Memory B cell (primary cell): ENCODE measurements around the gene AASDH.

Experiments
- ATAC-seq: fragments of 150-1000 bp; cut with Tn5 transposase; 2 replicates; pipeline ENCODE4 v1.10.0; 2021; ENCODE audit warnings: low read depth, mild to moderate bottlenecking, moderate library complexity
- DNase-seq, 2 donors: peaks; one replicate each; pipeline ENCODE4 v3.0.0; 2022; ENCODE audit warnings: low spot score in 2 of 2
- H3K27ac Mint-ChIP-seq: one replicate; pipeline ENCODE4 v1.8.0; 2022; ENCODE audit warnings: mild to moderate bottlenecking, moderate library complexity, mixed read lengths
- H3K27me3 Mint-ChIP-seq: one replicate; pipeline ENCODE4 v1.8.0; 2022; ENCODE audit warnings: mixed read lengths
- H3K36me3 Mint-ChIP-seq: one replicate; pipeline ENCODE4 v1.8.0; 2022; ENCODE audit warnings: mild to moderate bottlenecking, mixed read lengths
- H3K4me1 Mint-ChIP-seq: one replicate; pipeline ENCODE4 v1.8.0; 2022; ENCODE audit warnings: mixed read lengths
- H3K4me3 Mint-ChIP-seq: one replicate; pipeline ENCODE4 v1.8.0; 2022; ENCODE audit warnings: mild to moderate bottlenecking, moderate library complexity, mixed read lengths
- H3K9me3 Mint-ChIP-seq: one replicate; pipeline ENCODE4 v1.8.0; 2022; ENCODE audit warnings: mixed read lengths

The AASDH gene

DNA sequence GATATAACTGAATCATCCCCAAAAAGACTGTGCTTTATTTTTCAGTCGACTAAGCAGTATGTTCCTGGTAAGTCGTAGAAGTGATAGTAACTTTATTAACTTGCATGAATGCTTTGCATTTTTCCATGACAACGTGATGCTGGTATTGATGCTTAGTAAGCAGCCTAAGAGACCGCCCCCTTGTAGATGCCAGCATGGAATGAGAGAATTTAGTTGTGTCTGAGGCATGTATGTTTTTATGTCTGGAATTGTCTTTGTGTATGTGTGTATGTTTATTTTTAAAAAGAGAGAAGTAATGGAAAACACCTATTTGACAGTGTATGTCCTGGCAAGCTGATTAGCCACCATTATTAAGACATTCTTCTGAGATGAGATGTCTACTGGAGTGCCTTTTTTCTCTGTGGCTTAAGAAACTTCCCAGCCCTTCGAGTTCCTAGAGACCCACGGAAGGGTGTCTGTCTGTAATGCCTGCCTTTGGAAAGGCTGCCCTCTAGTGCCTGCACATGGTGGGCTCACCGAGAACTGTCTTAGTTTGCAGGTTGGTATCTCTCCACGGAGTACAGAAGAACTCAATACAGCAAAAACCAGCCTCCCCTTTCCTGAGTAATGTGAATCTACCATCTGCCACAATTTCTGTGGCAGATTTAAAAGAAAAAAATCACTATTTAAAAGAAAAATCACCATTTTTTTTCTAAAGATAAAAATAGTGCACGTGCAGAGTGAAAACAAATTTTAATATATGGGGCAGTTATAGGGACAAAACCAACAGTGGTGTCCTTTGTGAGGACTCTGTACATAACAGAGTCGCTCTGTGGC lies 85.9 kb downstream of the AASDH start:
- ATAC-seq (peak; percentile 90), DNase-seq (peak; percentile 14 to 32)
- Mint-ChIP-seq H3K27ac (no peak overlapping the region), H3K36me3 (no peaks in the 10 kb centered on the region), H3K4me1 (peaks cover 5% of the 10 kb centered on the region), H3K4me3 (no peak overlapping the region), H3K9me3 (no peaks in the 10 kb centered on the region), H3K27me3 (peaks cover 3% of the 10 kb centered on the region)

DNA sequence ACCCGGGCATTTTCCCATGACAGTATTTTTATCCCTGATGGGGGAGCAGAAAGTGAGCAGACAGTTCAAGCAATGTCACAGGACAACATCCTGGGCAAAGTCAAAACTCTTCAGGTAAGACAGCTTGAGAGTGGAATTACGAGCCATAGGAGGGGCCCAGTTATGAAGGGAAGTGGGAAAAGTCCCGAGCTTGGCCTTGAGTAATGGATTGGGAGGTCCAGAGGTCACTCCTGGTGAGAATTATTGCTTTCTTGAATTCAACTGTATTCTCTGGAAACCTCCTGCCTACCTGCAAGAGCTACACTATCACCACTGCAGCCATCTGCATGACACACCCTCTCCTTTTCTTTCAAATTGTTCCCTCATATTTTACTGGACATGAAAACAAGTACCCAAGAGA lies 89.1 kb downstream of the AASDH start:
- H3K27ac Mint-ChIP-seq: no peak overlapping the region
- no peak for ATAC-seq
- H3K36me3 Mint-ChIP-seq: no peaks in the 10 kb centered on the region
- DNase-seq: no peak
- no peak overlapping the region for H3K4me3 Mint-ChIP-seq
- H3K27me3 Mint-ChIP-seq: peaks cover 1% of the 10 kb centered on the region
- H3K4me1 Mint-ChIP-seq: peaks cover 7% of the 10 kb centered on the region
- no peaks in the 10 kb centered on the region for H3K9me3 Mint-ChIP-seq

DNA sequence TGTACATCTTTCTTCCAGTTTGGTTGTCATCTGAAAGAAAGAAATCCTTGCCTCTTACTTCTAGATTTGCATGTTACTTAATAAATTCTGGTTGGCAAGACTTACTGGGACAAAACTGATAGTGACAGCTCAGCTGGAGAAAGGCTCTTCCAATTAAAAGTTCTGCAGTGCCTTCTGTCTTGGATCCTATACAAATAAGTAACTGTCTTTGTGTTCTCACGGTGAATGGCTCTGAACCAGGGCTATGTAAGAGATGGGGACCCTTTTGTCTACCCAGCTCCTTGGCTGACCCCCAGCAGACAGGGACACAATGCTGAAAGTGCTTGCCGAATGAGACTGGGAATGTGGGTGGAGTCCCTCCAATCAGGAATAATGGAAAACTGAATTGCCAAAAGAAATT lies 89.5 kb downstream of the AASDH start:
- Mint-ChIP-seq H3K4me3 (no peak overlapping the region), H3K4me1 (peaks cover 7% of the 10 kb centered on the region), H3K36me3 (no peaks in the 10 kb centered on the region), H3K27me3 (peaks cover 1% of the 10 kb centered on the region), H3K27ac (no peak overlapping the region), H3K9me3 (peaks cover 2% of the 10 kb centered on the region)
- ATAC-seq (no peak), DNase-seq (no peak)

DNA sequence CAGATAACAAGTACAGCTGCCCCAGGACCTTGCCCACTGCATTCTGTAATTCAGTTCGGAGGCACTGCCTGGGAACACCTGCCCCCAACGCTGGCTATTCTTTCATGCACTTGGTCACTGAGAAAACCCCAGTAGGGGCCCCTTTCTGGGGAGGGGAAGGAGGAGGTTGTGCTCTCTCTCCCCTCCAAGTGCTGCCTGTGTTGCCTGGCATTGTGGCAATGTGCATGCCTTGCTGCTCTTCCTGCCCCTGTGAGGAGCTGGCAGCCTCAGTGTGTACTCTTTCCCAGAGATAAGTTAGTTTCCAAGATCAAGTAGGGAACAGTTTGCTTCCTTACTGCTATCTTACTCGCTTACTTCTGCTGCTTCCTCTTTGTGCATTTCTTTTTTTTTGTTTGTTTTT lies 90.8 kb downstream of the AASDH start:
- ATAC-seq (no peak), DNase-seq (no peak)
- Mint-ChIP-seq H3K9me3 (peaks cover 3% of the 10 kb centered on the region), H3K4me3 (no peak overlapping the region), H3K4me1 (peaks cover 7% of the 10 kb centered on the region), H3K27me3 (peaks cover 1% of the 10 kb centered on the region), H3K36me3 (no peaks in the 10 kb centered on the region), H3K27ac (no peak overlapping the region)

DNA sequence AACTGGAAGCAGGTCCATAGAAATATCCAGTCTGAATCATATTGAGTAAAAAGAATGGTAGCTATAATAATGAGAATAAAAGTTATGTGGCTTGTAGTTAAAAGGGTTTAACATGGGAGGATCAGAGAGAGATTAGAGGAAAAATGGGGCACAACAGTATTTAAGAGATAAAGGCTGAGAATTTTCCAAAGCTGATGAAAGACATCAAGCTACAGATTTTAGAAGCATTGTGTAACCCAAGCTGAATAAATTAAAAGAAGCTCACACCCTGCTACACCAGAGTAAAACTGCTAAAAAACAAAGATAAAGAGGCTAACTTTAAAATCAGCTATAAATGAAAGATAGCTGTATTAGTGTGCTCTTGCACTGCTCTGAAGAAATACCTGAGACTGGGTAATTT lies 94.2 kb downstream of the AASDH start:
- Mint-ChIP-seq H3K36me3 (no peaks in the 10 kb centered on the region), H3K27ac (no peak overlapping the region), H3K9me3 (peaks cover 3% of the 10 kb centered on the region), H3K4me1 (peaks cover 2% of the 10 kb centered on the region), H3K4me3 (no peak overlapping the region), H3K27me3 (peaks cover 4% of the 10 kb centered on the region)
- ATAC-seq: no peak
- DNase-seq: no peak

DNA sequence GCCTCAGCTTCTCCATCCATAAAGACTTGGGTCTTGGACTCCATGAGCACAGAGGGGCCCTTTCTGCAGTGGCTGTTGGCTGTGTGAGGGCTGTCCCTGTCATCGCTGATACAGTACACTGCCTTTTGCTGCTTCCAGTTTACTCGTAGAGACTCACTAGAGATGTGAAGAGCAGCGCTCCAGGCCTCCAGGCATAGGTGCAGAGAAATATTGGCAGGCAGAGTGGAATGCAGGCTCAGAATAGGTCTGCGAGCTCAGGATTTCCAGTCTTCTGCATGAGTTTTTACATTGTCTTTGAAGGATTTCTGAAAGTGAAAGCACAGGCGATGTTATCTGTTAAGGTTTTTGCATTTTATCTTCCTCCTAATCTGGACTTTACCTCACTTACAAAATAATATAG lies 97.4 kb downstream of the AASDH start:
- Mint-ChIP-seq H3K4me1 (no peaks in the 10 kb centered on the region), H3K36me3 (no peaks in the 10 kb centered on the region), H3K4me3 (no peak overlapping the region), H3K9me3 (peaks cover 3% of the 10 kb centered on the region), H3K27ac (no peak overlapping the region), H3K27me3 (peaks cover 4% of the 10 kb centered on the region)
- ATAC-seq (no peak), DNase-seq (no peak)

DNA sequence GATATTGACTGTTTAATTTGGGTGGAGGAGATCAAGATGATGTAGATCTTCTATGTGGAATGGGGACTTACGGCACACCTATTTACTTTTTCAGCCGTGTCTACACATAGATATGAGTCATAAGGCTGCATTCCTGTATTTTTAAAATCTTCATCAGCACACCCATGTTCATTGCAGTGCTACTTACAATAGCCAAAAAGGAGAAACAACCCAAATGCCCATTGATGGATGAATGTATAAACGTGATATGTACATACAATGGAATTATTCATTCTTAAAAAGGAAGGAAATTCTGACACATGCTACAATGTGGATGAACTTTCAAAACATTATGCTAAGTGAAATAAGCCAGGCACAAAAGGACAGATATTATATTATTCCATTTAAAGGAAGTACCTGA lies 98.6 kb downstream of the AASDH start:
- no peak overlapping the region for H3K27ac Mint-ChIP-seq
- peaks cover 7% of the 10 kb centered on the region for H3K9me3 Mint-ChIP-seq
- H3K27me3 Mint-ChIP-seq: peaks cover 4% of the 10 kb centered on the region

More for the DNA sequence above, 98.6 kb downstream of the AASDH start:
- Mint-ChIP-seq H3K4me3 (no peak overlapping the region), H3K4me1 (no peaks in the 10 kb centered on the region), H3K36me3 (no peaks in the 10 kb centered on the region)
- no peak for ATAC-seq
- no peak for DNase-seq
